Endothelial cell of umbilical vein (primary cell): ENCODE data around the gene INSIG2. TPM values are rescaled to one million over a fixed set of nuclear protein-coding genes. Genes with fewer than 3 reads are reported as not detected.

ENCODE experiments used
- BruUV-seq: library from RNA; stranded (reverse); fragments of 400-500 nt; replicated peaks from 2 replicates; lab custom pipeline; 2021; lab: Mats Ljungman, UMichigan
- CTCF ChIA-PET: fragments of 300-600, 350-600 bp; sonication (Branson Sonifier 250); formaldehyde crosslinking; loops from one replicate; lab custom pipeline; 2021; ENCODE audit warnings: antibody characterized with exemption, inconsistent platforms; lab: Charles Lee
- POLR2A ChIA-PET: fragments of 300-600, 350-600 bp; sonication (Branson Sonifier 250); formaldehyde crosslinking; loops from one replicate; lab custom pipeline; 2021; ENCODE audit warnings: antibody characterized with exemption, inconsistent platforms; lab: Charles Lee
- DNase-seq: peaks from one replicate; pipeline ENCODE4 v3.0.0-alpha.2; 2011; ENCODE audit warnings: low read depth, low spot score
- FAIRE-seq: peaks from 2 replicates; lab custom pipeline; 2011; peaks lifted over from hg19 to GRCh38; lab: Jason Lieb, UNC
- H2AFZ ChIP-seq: 2 replicates; pipeline ENCODE4 v1.6.0; 2012; ENCODE audit warnings: low read depth, low read length, control low read depth, inconsistent platforms
- H3K27ac ChIP-seq: 2 replicates; pipeline ENCODE4 v1.5.1; 2011; ENCODE audit warnings: low read depth, mild to moderate bottlenecking, control low read depth, low read length, moderate library complexity; ENCODE audit not compliant: insufficient read depth
- H3K27me3 ChIP-seq, 2 experiments: 2 replicates each; pipeline versions ENCODE4 v1.6.0 to v1.6.1; 2011; ENCODE audit warnings: low read length in 2 of 2, mixed read lengths in 1 of 2; ENCODE audit not compliant: control insufficient read depth in 2 of 2, insufficient read depth in 2 of 2
- H3K36me3 ChIP-seq, 2 experiments: 2 replicates in 1 of 2; 3 replicates in 1 of 2; pipeline ENCODE4 v1.5.1; 2011; ENCODE audit warnings: low read length in 2 of 2, mild to moderate bottlenecking in 1 of 2, moderate library complexity in 1 of 2; ENCODE audit not compliant: control insufficient read depth in 2 of 2, insufficient read depth in 2 of 2; ENCODE audit errors: extremely low read depth in 1 of 2
- H3K4me1 ChIP-seq: 3 replicates; pipeline ENCODE4 v1.5.1; 2011; ENCODE audit warnings: mild to moderate bottlenecking, low read length; ENCODE audit not compliant: control insufficient read depth, insufficient read depth; ENCODE audit errors: extremely low read depth
- H3K4me2 ChIP-seq: 2 replicates; pipeline ENCODE4 v1.6.1; 2011; ENCODE audit warnings: low read length, control low read depth, mixed read lengths; ENCODE audit not compliant: insufficient read depth
- H3K4me3 ChIP-seq, 3 experiments: fragments of 200-600 bp in 1 of 3; sonication (generic), shearing (Covaris generic) in 1 of 3; replicated peaks in 1 of 3; 2 replicates each; pipeline ENCODE4 v1.5.1; 2011 to 2016; ENCODE audit warnings: control low read depth in 3 of 3, low read length in 3 of 3, mild to moderate bottlenecking in 2 of 3, inconsistent platforms in 1 of 3, low read depth in 1 of 3, moderate library complexity in 1 of 3; ENCODE audit not compliant: insufficient read depth in 1 of 3
- H3K79me2 ChIP-seq: 2 replicates; pipeline ENCODE4 v1.6.0; 2012; ENCODE audit warnings: low read length, inconsistent platforms; ENCODE audit not compliant: control insufficient read depth, insufficient read depth
- H3K9ac ChIP-seq: replicated peaks from 2 replicates; pipeline ENCODE3; 2011; ENCODE audit warnings: low read length, control low read depth; ENCODE audit not compliant: insufficient read depth; ENCODE audit errors: extremely low read depth
- H3K9me1 ChIP-seq: replicated peaks from 3 replicates; pipeline ENCODE4 v1.6.0; 2011; ENCODE audit warnings: mild to moderate bottlenecking, low read length; ENCODE audit not compliant: control insufficient read depth, insufficient read depth; ENCODE audit errors: extremely low read depth
- H3K9me3 ChIP-seq: replicated peaks from 2 replicates; pipeline ENCODE4 v1.5.1; 2012; ENCODE audit warnings: low read length, inconsistent platforms; ENCODE audit not compliant: control insufficient read depth, insufficient read depth
- H4K20me1 ChIP-seq: replicated peaks from 2 replicates; pipeline ENCODE3; 2011; ENCODE audit warnings: mild to moderate bottlenecking, low read length; ENCODE audit not compliant: control insufficient read depth, insufficient read depth; ENCODE audit errors: extremely low read depth
- EZH2 ChIP-seq: IDR thresholded peaks from 2 replicates; pipeline ENCODE4 v1.6.1; 2012; ENCODE audit warnings: borderline replicate concordance, low read depth, mild to moderate bottlenecking, moderate library complexity, low read length, inconsistent platforms; ENCODE audit not compliant: severe bottlenecking
- FOS ChIP-seq: IDR thresholded peaks from 2 replicates; pipeline ENCODE4 v1.6.1; 2011; ENCODE audit warnings: mild to moderate bottlenecking, low read length, moderate library complexity, borderline replicate concordance; ENCODE audit not compliant: insufficient read depth
- GATA2 ChIP-seq: IDR thresholded peaks from 2 replicates; pipeline ENCODE4 v1.7.0; 2011; ENCODE audit warnings: low read depth, mild to moderate bottlenecking, moderate library complexity, mixed read lengths, low read length; ENCODE audit not compliant: insufficient read length, insufficient read depth
- MAX ChIP-seq: IDR thresholded peaks from 2 replicates; pipeline ENCODE4 v1.6.1; 2011; ENCODE audit not compliant: insufficient read depth, insufficient read length
- MYC ChIP-seq: IDR thresholded peaks from one replicate; pipeline ENCODE4 v1.6.1; 2011; ENCODE audit warnings: mild to moderate bottlenecking, low read depth, low read length
- POLR2A ChIP-seq: IDR thresholded peaks from 2 replicates; pipeline ENCODE4 v1.6.1; 2012; ENCODE audit warnings: low read depth, mild to moderate bottlenecking, control low read depth, low read length
- POLR2AphosphoS5 ChIP-seq: IDR thresholded peaks from 2 replicates; pipeline ENCODE4 v1.6.1; 2012; ENCODE audit warnings: low read depth, mild to moderate bottlenecking, control low read depth, low read length, moderate library complexity; ENCODE audit not compliant: insufficient read depth
- dilution Hi-C: fragments of 300-500 bp; cut with MboI; formaldehyde crosslinking; loops from one replicate; pipeline ENCODE4 v1.15.0; 2019; ENCODE audit warnings: low sequenced_read_pairs; ENCODE audit not compliant: extremely low pct_ligation_motif_present
- intact Hi-C: fragments of 100-400 bp; cut with micrococcal nuclease; formaldehyde crosslinking; loops from one replicate; pipeline ENCODE4 v1.10.0; 2022
- polyA plus RNA-seq, 4 experiments: library from polyadenylated mRNA; depleted of rRNA in 3 of 4; stranded (reverse) in 3 of 4; unstranded in 1 of 4; fragments of >200 nt; gene quantifications; 2 replicates each; pipeline versions ENCODE4 v1.2.1 to v1.2.3, GENCODE V29; 2011 to 2012; ENCODE audit warnings: missing spikeins in 1 of 4
- total RNA-seq: library from RNA; stranded (reverse); gene quantifications from 2 replicates; pipeline ENCODE4 v1.2.3, GENCODE V29; 2021

The INSIG2 gene
- total and polyA plus RNA-seq, 2 donors (not counting 3 experiments of a cell fraction or from before 2014, with no cell fraction given) = 24.1 to 26.9 TPM

GRCh38 chr2:118118479-118118878 is 30.2 kb downstream of the INSIG2 start:
- Histone ChIP-seq H3K9ac (no peak overlapping the region), H3K9me1 (no peaks in the 10 kb centered on the region), H2AFZ (no peak overlapping the region), H3K27ac (no peak overlapping the region), H3K9me3 (no peaks in the 10 kb centered on the region), H3K4me2 (no peak overlapping the region), H3K27me3 (no peaks in the 10 kb centered on the region), H3K79me2 (no peaks in the 10 kb centered on the region), H3K36me3 (no peaks in the 10 kb centered on the region), H3K4me3 (no peak overlapping the region), H3K4me1 (peaks cover 22% of the 10 kb centered on the region), H4K20me1 (no peaks in the 10 kb centered on the region)
- intact Hi-C loops = no loop called here
- ChIA-PET POLR2A (no interaction called here), CTCF (interaction anchor here (2.3 to 4.1 kb wide), 2 partner anchors 30 to 71 kb away, joined by 8 to 21 read pairs; partner anchors contain the start of gene INSIG2)
- no TSS peak for BruUV-seq
- TF ChIP-seq GATA2 (no peak), FOS (no peak), MYC (no peak), POLR2AphosphoS5 (no peak), POLR2A (no peak), MAX (no peak)
- dilution Hi-C loops = no loop called here
- DNase-seq = peak; percentile 32
- FAIRE-seq = peak; percentile 59

GRCh38 chr2:118119158-118119727 is 31.0 kb downstream of the INSIG2 start:
- Histone ChIP-seq H3K27me3 (no peaks in the 10 kb centered on the region), H3K4me1 (peaks cover 23% of the 10 kb centered on the region), H3K27ac (no peak overlapping the region), H3K4me2 (peak overlapping the region; percentile 13), H3K9me1 (no peaks in the 10 kb centered on the region), H2AFZ (no peak overlapping the region), H3K79me2 (no peaks in the 10 kb centered on the region), H3K36me3 (no peaks in the 10 kb centered on the region), H3K9me3 (no peaks in the 10 kb centered on the region), H4K20me1 (no peaks in the 10 kb centered on the region), H3K4me3 (no peak overlapping the region), H3K9ac (no peak overlapping the region)
- no peak for TF ChIP-seq EZH2
- TF ChIP-seq GATA2 = peak; percentile 25
- TF ChIP-seq MAX = no peak
- no peak for TF ChIP-seq MYC
- peak; percentile 80 for FAIRE-seq
- peak; percentile 93 for DNase-seq
- ChIA-PET POLR2A (no interaction called here), CTCF (interaction anchor here (1.3 to 4.1 kb wide), 3 partner anchors 31 to 736 kb away, joined by 4 to 21 read pairs (median 8); partner anchors contain the start of gene INSIG2)
- dilution Hi-C loops (no loop called here), intact Hi-C loops (no loop called here)
- no TSS peak for BruUV-seq
